Hepatocyte (in vitro differentiated cells): ENCODE measurements around the gene THAP7. TPM values are rescaled to one million over a fixed set of nuclear protein-coding genes. Genes with fewer than 3 reads are reported as not detected.

Experiments used
- DNase-seq: peaks from one replicate; pipeline ENCODE4 v3.0.0-alpha.2; 2016; ENCODE audit warnings: low spot score
- H2AFZ ChIP-seq: fragments of 200-600 bp; sonication (generic); 2 replicates; pipeline ENCODE4 v1.6.0; 2016; ENCODE audit warnings: antibody characterized with exemption, mild to moderate bottlenecking
- H3K27ac ChIP-seq: fragments of 200-600 bp; sonication (generic); 2 replicates; pipeline ENCODE4 v1.5.1; 2016; ENCODE audit warnings: mild to moderate bottlenecking
- H3K27me3 ChIP-seq: fragments of 200-600 bp; sonication (generic); 2 replicates; pipeline ENCODE4 v1.6.1; 2016
- H3K36me3 ChIP-seq: fragments of 200-600 bp; sonication (generic); replicated peaks from 2 replicates; pipeline ENCODE4 v1.5.1; 2016; ENCODE audit warnings: low read depth; ENCODE audit not compliant: insufficient read depth
- H3K4me1 ChIP-seq: fragments of 200-600 bp; sonication (generic); 2 replicates; pipeline ENCODE4 v1.5.1; 2016; ENCODE audit warnings: mild to moderate bottlenecking, moderate library complexity; ENCODE audit not compliant: insufficient read depth
- H3K4me2 ChIP-seq: fragments of 200-600 bp; sonication (generic); 2 replicates; pipeline ENCODE4 v1.6.0; 2016
- H3K4me3 ChIP-seq: fragments of 200-600 bp; sonication (generic); 2 replicates; pipeline ENCODE4 v1.5.1; 2016; ENCODE audit warnings: mild to moderate bottlenecking
- H3K79me2 ChIP-seq: fragments of 200-600 bp; sonication (generic); 2 replicates; pipeline ENCODE4 v1.6.0; 2017; ENCODE audit warnings: mild to moderate bottlenecking
- H3K9me2 ChIP-seq: fragments of 200-600 bp; sonication (generic); replicated peaks from 2 replicates; pipeline ENCODE4 v1.6.0; 2017; ENCODE audit warnings: mild to moderate bottlenecking; ENCODE audit not compliant: insufficient read depth
- H3K9me3 ChIP-seq: fragments of 200-600 bp; sonication (generic); 2 replicates; pipeline ENCODE4 v1.5.1; 2016; ENCODE audit warnings: low read depth, mild to moderate bottlenecking
- H4K20me1 ChIP-seq: fragments of 200-600 bp; sonication (generic); 2 replicates; pipeline ENCODE4 v1.6.0; 2016; ENCODE audit warnings: mild to moderate bottlenecking; ENCODE audit not compliant: insufficient read depth, poor library complexity, severe bottlenecking
- CTCF ChIP-seq: fragments of 200-600 bp; sonication (generic); IDR thresholded peaks from 2 replicates; pipeline ENCODE4 v1.5.1; 2016; ENCODE audit warnings: antibody characterized with exemption, mild to moderate bottlenecking; ENCODE audit not compliant: poor library complexity
- EZH2 ChIP-seq: fragments of 200-600 bp; sonication (generic); IDR thresholded peaks from 2 replicates; pipeline ENCODE4 v1.6.1; 2016; ENCODE audit warnings: antibody characterized with exemption, mild to moderate bottlenecking, borderline replicate concordance
- EZH2phosphoT487 ChIP-seq: fragments of 200-600 bp; sonication (generic); IDR thresholded peaks from one replicate; pipeline ENCODE4 v1.6.1; 2018; ENCODE audit warnings: antibody characterized with exemption, mild to moderate bottlenecking, low read depth, moderate library complexity; ENCODE audit not compliant: unreplicated experiment, severe bottlenecking
- WGBS: methylation state at CpG from one replicate; pipeline ENCODE4 v1.1.6; 2016; ENCODE audit warnings: low lambda C conversion rate; ENCODE audit errors: missing lambda C conversion rate; 5-methylcytosine and 5-hydroxymethylcytosine counted together
- polyA plus RNA-seq: library from polyadenylated mRNA; unstranded; fragments of >200 nt; fragmentation: Nextera tagmentation; extraction: Ambion mirVana; gene quantifications from 2 replicates; pipeline ENCODE4 v1.2.1, GENCODE V29; 2016
- total RNA-seq: library from RNA; depleted of rRNA; stranded (reverse); fragments of >200 nt; gene quantifications from 2 replicates; pipeline ENCODE4 v1.2.3, GENCODE V29; 2014

THAP7 gene
- total and polyA plus RNA-seq, 2 experiments from 2014 or later = 26.2 to 41.2 TPM

- H3K4me1 ChIP-seq = no peaks in the 10 kb centered on the region
- no peaks in the 10 kb centered on the region for H3K27me3 ChIP-seq
- DNase-seq = no peak
- no peak overlapping the region for H3K4me2 ChIP-seq
- no peaks in the 10 kb centered on the region for H3K9me2 ChIP-seq
- TF ChIP-seq EZH2 (no peak), CTCF (no peak), EZH2phosphoT487 (no peak)
- no peaks in the 10 kb centered on the region for H3K36me3 ChIP-seq
- H4K20me1 ChIP-seq = no peaks in the 10 kb centered on the region
- H3K4me3 ChIP-seq = no peak overlapping the region
- no peaks in the 10 kb centered on the region for H3K79me2 ChIP-seq
- H3K27ac ChIP-seq = no peak overlapping the region
- no peaks in the 10 kb centered on the region for H3K9me3 ChIP-seq
- no peak overlapping the region for H2AFZ ChIP-seq
- 96% methylated on average over 16 of the region's 16 CpGs for WGBS
These were observed 13.2 kb downstream of the THAP7 start for GRCh38 chr22:20988573-20989322.

GRCh38 chr22:20987375-20987774, 14.5 kb downstream of the THAP7 start:
- Histone ChIP-seq H4K20me1 (no peaks in the 10 kb centered on the region), H3K4me1 (peaks cover 5% of the 10 kb centered on the region), H3K4me3 (no peak overlapping the region), H2AFZ (no peak overlapping the region), H3K27me3 (no peaks in the 10 kb centered on the region), H3K79me2 (peaks cover 12% of the 10 kb centered on the region), H3K9me2 (no peaks in the 10 kb centered on the region), H3K36me3 (no peaks in the 10 kb centered on the region), H3K9me3 (no peaks in the 10 kb centered on the region), H3K4me2 (no peak overlapping the region), H3K27ac (no peak overlapping the region)
- WGBS = 95% methylated on average over 12 of the region's 14 CpGs
- no peak for DNase-seq
- TF ChIP-seq EZH2 = no peak
- no peak for TF ChIP-seq EZH2phosphoT487
- no peak for TF ChIP-seq CTCF

- H3K9me2 ChIP-seq = no peaks in the 10 kb centered on the region
- DNase-seq = no peak
These were observed 15.6 kb downstream of the THAP7 start for GRCh38 chr22:20986365-20986764.

More at GRCh38 chr22:20986365-20986764, 15.6 kb downstream of the THAP7 start:
- no peak overlapping the region for H3K4me3 ChIP-seq
- no peak for TF ChIP-seq EZH2
- TF ChIP-seq CTCF = no peak
- no peak for TF ChIP-seq EZH2phosphoT487
- H3K4me2 ChIP-seq = no peak overlapping the region
- WGBS = 88% methylated on average over 1 of the region's 1 CpG
- H4K20me1 ChIP-seq = no peaks in the 10 kb centered on the region
- H3K36me3 ChIP-seq = no peaks in the 10 kb centered on the region
- H3K27ac ChIP-seq = no peak overlapping the region
- H3K79me2 ChIP-seq = peaks cover 15% of the 10 kb centered on the region
- peaks cover 7% of the 10 kb centered on the region for H3K4me1 ChIP-seq
- H2AFZ ChIP-seq = no peak overlapping the region
- H3K27me3 ChIP-seq = no peaks in the 10 kb centered on the region
- no peaks in the 10 kb centered on the region for H3K9me3 ChIP-seq
